KOPT-K1 (cell line): ENCODE results near the gene SETDB2.

Source experiments
- H3K27ac ChIP-seq: fragments of 200-600 bp; sonication (generic); 2 replicates; pipeline ENCODE4 v1.5.1; 2016; ENCODE audit warnings: antibody characterized with exemption, mild to moderate bottlenecking, low read depth, low read length; ENCODE audit not compliant: poor library complexity, severe bottlenecking
- H3K36me3 ChIP-seq: fragments of 200-600 bp; sonication (generic); 2 replicates; pipeline ENCODE4 v1.5.1; 2017; ENCODE audit warnings: antibody characterized with exemption, mild to moderate bottlenecking, low read length, moderate library complexity; ENCODE audit not compliant: insufficient read depth
- H3K9me3 ChIP-seq: fragments of 200-600 bp; sonication (generic); 2 replicates; pipeline ENCODE4 v1.5.1; 2017; ENCODE audit warnings: antibody characterized with exemption, low read length, mild to moderate bottlenecking; ENCODE audit not compliant: insufficient read depth, poor library complexity, severe bottlenecking

Gene SETDB2

GRCh38 chr13:49521224-49521623, 77.2 kb downstream of the SETDB2 start:
- Histone ChIP-seq H3K27ac (no peak overlapping the region), H3K9me3 (no peaks in the 10 kb centered on the region), H3K36me3 (peaks cover 85% of the 10 kb centered on the region)

DNA sequence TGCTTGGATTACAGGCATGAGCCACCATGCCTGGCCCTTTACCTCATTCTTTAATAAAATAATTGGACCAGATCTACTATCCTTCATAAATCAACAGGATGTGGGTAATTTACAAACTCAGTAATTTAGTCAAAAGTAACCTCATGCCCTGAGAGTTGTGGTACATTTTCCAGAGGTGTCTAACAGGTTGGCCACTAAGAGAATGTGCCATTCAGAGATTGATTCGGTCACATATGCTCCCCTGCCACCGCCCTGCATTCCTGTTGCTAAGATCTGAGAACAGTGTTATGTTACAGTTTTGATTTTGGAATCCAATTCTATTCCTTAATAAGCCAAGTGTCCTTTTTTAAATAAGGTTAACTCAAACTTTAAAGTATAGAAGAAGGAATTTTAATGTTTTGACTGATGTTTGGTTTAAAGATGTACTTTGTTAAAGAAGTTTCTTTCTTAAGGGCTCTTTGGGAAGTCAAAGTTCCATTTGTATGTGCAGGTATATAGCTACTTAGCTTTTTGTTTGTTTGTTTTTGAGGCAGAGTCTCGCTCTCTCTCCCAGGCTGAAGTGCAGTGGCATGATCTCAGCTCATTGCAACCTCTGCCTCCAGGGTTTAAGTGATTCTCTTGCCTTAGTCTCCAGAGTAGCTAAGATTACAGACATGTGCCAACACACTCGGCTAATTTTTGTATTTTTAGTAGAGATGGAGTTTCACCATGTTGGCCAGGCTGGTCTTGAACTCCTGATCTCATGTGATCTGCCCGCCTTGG, 80.8 kb downstream of the SETDB2 start:
- Histone ChIP-seq H3K27ac (no peak overlapping the region), H3K9me3 (no peaks in the 10 kb centered on the region), H3K36me3 (peaks cover 80% of the 10 kb centered on the region)

GRCh38 chr13:49527123-49527522, 83.0 kb downstream of the SETDB2 start:
- Histone ChIP-seq H3K36me3 (peaks cover 66% of the 10 kb centered on the region), H3K9me3 (no peaks in the 10 kb centered on the region), H3K27ac (no peak overlapping the region)

GRCh38 chr13:49528161-49528560, 84.1 kb downstream of the SETDB2 start:
- no peaks in the 10 kb centered on the region for H3K9me3 ChIP-seq
- peaks cover 64% of the 10 kb centered on the region for H3K36me3 ChIP-seq
- H3K27ac ChIP-seq, result no peak overlapping the region

DNA sequence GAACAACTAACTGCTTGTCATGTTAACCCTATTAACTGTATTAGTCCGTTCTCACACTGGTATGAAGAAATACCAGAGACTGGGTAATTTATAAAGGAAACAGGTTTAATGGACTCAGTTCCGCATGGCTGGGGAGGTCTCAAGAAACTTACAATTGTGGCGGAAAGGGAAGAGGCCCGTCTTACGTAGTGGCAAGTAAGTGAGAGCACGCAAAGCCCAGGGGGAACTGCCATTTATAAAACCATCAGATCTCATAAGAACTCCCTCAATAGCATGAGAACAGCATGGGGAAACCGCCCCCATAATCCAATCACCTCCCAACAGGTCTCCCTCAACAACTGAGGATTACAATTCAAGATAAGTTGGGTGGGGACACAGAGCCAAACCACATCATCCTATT, 86.4 kb downstream of the SETDB2 start:
- no peak overlapping the region for H3K27ac ChIP-seq
- H3K9me3 ChIP-seq, result no peaks in the 10 kb centered on the region
- H3K36me3 ChIP-seq, result peaks cover 56% of the 10 kb centered on the region

DNA sequence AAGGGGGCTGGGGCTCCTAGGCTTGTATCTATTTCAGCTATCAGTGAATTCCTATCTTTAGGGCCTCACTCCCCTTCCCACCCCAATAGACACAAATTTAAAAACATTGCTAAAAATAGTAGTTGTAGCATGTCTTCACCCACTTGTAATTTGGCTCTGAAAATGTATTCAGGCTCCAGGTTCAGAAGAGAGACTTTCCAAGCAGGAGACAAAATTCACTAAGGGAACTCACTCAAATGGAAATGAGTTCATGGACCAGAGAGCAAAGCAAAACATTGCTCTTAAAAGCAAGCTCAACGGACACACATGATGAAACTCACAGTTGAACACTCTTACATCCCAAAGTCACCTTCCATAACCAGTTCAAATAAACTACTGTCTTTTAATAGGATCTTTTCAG, 88.5 kb downstream of the SETDB2 start:
- H3K9me3 ChIP-seq, result no peaks in the 10 kb centered on the region
- no peak overlapping the region for H3K27ac ChIP-seq
- H3K36me3 ChIP-seq, result peaks cover 50% of the 10 kb centered on the region

DNA sequence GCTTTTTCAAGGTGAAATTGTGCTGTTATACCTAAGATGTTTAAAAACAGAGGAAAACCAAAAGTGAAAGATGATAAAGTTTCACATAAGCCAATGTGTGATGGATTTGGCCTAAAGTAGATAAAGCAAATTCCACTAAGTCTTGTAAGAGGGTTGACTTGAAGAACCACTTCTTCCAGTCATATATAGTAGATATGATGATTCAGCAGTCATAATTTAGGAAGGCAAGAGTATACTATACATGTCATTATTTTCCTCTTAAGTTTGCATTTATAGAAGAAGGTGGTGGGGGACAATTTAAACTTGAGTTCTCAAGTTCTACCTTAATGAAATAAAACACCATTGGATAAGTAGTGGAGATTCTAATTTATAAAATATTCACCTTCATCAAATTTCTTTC, 88.9 kb downstream of the SETDB2 start:
- H3K9me3 ChIP-seq, result no peaks in the 10 kb centered on the region
- no peak overlapping the region for H3K27ac ChIP-seq
- peaks cover 51% of the 10 kb centered on the region for H3K36me3 ChIP-seq

DNA sequence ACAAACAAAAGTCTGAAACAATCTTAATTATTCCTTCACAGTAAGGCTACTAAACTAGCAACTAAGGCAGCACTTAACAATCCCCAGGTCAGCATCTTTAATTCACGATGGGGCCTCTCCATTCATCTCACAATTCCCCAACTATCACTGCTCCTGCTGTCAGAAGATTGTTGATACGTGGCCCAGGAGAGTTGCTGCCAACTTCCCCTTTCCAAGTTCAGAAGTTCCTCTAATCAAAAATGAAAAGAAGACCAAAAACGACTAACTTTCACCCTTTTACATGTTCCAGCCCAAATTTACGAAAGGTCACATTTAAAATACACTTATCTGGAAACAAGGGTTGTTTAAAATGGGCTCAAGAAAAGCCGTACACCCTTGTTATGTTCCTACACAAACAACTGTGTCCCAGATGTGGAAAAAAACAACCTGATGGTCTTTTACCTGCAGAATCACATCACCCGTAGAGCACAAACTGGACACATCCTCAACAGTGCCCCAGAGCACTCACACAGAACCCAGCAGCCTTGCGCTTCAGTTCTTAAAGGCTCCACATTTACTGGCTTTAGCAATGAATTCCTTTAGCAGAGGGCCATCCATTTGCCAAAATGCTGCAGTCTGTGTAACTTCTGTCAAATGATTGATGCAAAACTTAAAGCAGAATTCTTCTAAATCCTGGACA, 89.7 kb downstream of the SETDB2 start:
- H3K27ac ChIP-seq, result no peak overlapping the region
- no peaks in the 10 kb centered on the region for H3K9me3 ChIP-seq
- peaks cover 49% of the 10 kb centered on the region for H3K36me3 ChIP-seq

DNA sequence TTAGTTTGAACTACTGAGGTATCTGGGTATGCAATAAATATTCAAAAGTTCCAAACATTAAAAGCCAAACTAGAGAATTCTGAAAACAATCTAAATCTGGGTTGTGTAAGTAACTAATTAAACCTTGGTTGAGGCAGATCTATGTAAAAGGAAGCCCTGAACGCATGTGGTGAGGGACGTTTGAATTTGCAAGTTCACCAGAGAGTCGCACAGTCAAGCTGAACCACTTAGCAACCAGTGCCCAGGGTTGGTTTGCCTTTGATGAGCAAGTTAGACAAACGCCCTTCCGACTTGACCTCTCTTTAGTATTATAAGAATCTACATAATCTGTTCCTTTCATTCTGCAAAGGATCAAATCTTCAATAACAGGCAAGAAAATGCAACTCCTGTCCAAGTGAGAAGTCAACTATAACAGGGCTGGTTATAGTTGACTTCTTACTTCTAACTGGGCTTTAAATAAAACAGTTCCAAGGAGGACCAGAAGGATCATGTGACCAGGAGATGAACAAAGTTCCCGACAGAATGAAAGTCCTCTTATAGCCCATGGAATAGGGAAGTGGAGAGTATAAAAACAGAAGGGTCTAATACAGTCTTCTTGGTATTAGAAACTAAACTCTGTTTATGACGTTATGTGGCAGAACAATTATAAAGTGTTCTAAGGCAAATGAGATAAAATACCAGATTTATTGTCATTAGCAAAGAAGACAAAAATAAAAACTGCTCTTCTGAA, 92.2 kb downstream of the SETDB2 start:
- Histone ChIP-seq H3K9me3 (no peaks in the 10 kb centered on the region), H3K36me3 (peaks cover 51% of the 10 kb centered on the region), H3K27ac (no peak overlapping the region)

DNA sequence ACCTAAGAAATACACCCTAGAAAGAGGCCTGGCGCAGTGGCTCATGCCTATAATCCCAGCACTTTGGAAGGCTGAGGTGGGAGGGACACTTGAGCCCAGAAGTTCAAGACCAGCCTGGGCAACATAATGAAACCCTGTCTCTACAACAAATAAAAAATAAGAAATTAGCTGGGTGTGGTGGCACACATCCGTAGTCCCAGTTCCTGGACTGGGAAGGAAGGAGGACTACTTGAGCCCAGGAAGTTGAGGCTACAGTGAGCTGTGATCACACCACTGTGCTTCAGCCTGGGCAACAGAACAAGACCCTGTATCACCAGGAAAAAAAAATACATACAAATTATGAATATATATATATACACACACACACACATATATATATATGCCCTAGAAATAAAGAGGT, 94.3 kb downstream of the SETDB2 start:
- Histone ChIP-seq H3K36me3 (peaks cover 55% of the 10 kb centered on the region), H3K9me3 (no peaks in the 10 kb centered on the region), H3K27ac (no peak overlapping the region)

DNA sequence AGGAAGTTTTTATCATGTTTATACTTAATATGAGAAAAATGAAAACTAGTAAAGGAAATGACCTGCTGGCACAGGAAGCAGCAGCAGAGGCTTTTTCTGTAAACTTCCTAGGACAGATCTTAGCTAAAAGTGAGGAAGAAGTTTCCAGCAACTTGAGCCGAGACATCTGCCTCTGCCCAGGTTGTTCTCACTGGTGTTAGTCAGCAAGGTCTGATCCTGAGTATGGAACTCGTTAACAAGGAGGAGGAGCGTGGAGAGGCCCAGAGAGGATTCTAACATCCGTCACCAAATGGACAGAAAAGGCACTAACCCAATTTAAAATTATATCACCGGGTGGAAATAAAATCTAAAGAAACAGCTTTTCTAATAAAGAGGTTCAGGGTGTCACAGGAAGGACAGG, 95.2 kb downstream of the SETDB2 start:
- no peak overlapping the region for H3K27ac ChIP-seq
- H3K36me3 ChIP-seq, result peaks cover 56% of the 10 kb centered on the region

DNA sequence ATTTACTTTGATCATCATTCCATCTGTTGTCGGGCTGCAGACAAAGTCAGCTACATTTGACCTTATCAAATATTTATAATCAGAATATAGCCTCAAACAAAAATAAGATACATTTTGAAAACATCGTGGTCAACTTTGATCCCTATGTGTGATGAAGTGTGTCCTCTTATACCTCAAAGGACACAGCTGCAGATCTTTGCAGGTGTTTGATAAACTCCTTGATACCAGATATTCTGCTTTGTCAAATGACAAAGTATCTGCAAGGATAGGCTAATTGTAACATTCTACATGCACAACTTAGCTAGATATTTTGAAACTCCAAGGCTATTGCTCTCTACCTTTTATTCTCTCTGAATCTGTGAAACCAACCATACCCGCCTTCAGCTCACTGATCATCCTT, 95.7 kb downstream of the SETDB2 start:
- no peaks in the 10 kb centered on the region for H3K9me3 ChIP-seq
- peak overlapping the region; percentile 77 for H3K27ac ChIP-seq
- peaks cover 56% of the 10 kb centered on the region for H3K36me3 ChIP-seq

More for the DNA sequence above, 95.2 kb downstream of the SETDB2 start:
- H3K9me3 ChIP-seq, result no peaks in the 10 kb centered on the region

DNA sequence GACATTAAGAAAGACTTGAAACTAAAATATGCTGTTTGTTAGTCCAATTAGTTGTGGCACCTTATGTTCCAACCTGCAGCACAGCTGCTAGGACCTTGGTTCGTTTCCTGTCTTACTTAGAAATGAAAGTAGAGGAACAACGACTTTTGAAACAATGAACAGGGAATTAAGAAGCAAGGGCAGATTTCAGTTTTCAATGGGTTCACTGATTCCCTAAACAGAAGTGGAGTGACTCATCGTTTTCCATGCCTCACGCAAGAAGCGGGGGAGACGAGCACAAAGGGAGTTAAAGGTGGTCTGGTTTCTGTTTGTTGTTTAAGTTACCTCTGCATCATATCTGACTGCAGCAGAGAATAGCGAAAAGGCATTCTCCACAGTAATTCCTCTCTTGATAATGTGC, 96.5 kb downstream of the SETDB2 start:
- H3K27ac ChIP-seq, result peak overlapping the region; percentile 77
- peaks cover 64% of the 10 kb centered on the region for H3K36me3 ChIP-seq
- H3K9me3 ChIP-seq, result no peaks in the 10 kb centered on the region

DNA sequence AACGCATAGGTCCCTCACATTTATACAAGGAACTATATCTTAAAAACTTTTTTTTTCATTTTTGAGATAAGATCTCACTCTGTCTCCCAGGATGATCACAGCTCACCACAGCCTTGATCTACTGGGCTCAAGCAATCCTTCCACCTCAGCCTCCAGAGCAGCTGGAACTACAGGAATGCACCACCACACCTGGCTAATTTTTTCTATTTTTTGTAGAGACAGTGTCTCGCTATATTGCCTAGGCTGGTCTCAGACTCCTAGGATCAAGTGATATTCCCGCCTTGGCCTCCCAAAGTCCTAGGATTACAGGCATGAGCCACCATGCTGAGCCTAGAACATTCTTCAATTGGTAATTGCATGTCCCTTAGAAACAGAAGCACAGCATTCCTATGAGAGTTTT, 99.6 kb downstream of the SETDB2 start:
- Histone ChIP-seq H3K9me3 (no peaks in the 10 kb centered on the region), H3K27ac (no peak overlapping the region), H3K36me3 (peaks cover 79% of the 10 kb centered on the region)
